Endothelial cell (in vitro differentiated cells): ENCODE measurements around the gene NRTN. TPM values are rescaled to one million over a fixed set of nuclear protein-coding genes. Genes with fewer than 3 reads are reported as not detected.
"Not testable (repeated sequence)": the region's sequence is repeated elsewhere in the genome, so short reads cannot be mapped to it uniquely, and the experiment has no call there.

Source experiments
- DNase-seq: peaks from one replicate; pipeline ENCODE4 v3.0.0; 2021; ENCODE audit warnings: low spot score
- H3K27ac Mint-ChIP-seq: one replicate; pipeline ENCODE4 v1.8.0; 2021; ENCODE audit warnings: mixed read lengths, inconsistent platforms; ENCODE audit not compliant: unreplicated experiment
- H3K27me3 Mint-ChIP-seq: one replicate; pipeline ENCODE4 v1.8.0; 2021; ENCODE audit warnings: mild to moderate bottlenecking, moderate library complexity, mixed read lengths, inconsistent platforms; ENCODE audit not compliant: unreplicated experiment
- H3K36me3 Mint-ChIP-seq: one replicate; pipeline ENCODE4 v1.8.0; 2021; ENCODE audit warnings: mild to moderate bottlenecking, low read depth, mixed read lengths, inconsistent platforms; ENCODE audit not compliant: unreplicated experiment
- H3K4me1 Mint-ChIP-seq: one replicate; pipeline ENCODE4 v1.8.0; 2021; ENCODE audit warnings: mild to moderate bottlenecking, mixed read lengths, inconsistent platforms; ENCODE audit not compliant: unreplicated experiment
- H3K4me3 Mint-ChIP-seq: one replicate; pipeline ENCODE4 v1.8.0; 2021; ENCODE audit warnings: mild to moderate bottlenecking, mixed read lengths, inconsistent platforms; ENCODE audit not compliant: unreplicated experiment
- H3K9me3 Mint-ChIP-seq: one replicate; pipeline ENCODE4 v1.8.0; 2021; ENCODE audit warnings: mixed read lengths, inconsistent platforms; ENCODE audit not compliant: unreplicated experiment
- total RNA-seq: library from RNA; stranded (reverse); fragmentation: NEBNext Ultra II Directional; extraction: Animal tissue kit (Norgen Biotek cat#: 25700); gene quantifications from one replicate; pipeline ENCODE4 v1.2.1, GENCODE V29; 2021; ENCODE audit not compliant: unreplicated experiment
- TF ChIP-seq, protein P1 (sequence below): fragments of 200-600 bp; sonication (generic); IDR thresholded peaks from one replicate; pipeline ENCODE4 v1.5.0; 2021; ENCODE audit warnings: antibody characterized with exemption; ENCODE audit not compliant: unreplicated experiment

The NRTN gene
- total RNA-seq, 1 donor from 2014 or later: 0.56 TPM

DNA sequence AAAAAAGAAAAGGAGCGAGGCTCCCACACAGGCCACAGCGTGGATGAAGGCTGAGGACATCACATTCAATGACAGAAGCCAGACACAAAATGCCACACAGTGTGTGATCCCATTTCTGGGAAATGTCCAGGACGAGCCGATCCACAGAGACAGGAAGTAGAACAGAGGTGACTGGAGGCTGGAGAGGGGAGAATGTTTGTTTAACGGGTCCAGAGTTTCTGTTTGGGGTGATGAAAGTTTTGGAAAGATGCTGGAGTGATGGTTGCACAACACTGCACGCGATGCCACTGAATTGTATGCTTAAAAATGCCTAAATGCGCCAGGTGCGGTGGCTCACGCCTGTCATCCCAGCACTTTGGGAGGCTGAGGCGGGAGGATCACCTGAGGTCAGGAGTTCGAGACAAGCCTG, 66.1 kb downstream of the NRTN start:
- H3K4me1 Mint-ChIP-seq: no peaks in the 10 kb centered on the region
- H3K9me3 Mint-ChIP-seq: no peaks in the 10 kb centered on the region
- peaks cover 5% of the 10 kb centered on the region for H3K27me3 Mint-ChIP-seq
- no peak overlapping the region for H3K27ac Mint-ChIP-seq
- no peak overlapping the region for H3K4me3 Mint-ChIP-seq
- H3K36me3 Mint-ChIP-seq: no peaks in the 10 kb centered on the region
- DNase-seq: no peak
- TF ChIP-seq, protein P1, sequence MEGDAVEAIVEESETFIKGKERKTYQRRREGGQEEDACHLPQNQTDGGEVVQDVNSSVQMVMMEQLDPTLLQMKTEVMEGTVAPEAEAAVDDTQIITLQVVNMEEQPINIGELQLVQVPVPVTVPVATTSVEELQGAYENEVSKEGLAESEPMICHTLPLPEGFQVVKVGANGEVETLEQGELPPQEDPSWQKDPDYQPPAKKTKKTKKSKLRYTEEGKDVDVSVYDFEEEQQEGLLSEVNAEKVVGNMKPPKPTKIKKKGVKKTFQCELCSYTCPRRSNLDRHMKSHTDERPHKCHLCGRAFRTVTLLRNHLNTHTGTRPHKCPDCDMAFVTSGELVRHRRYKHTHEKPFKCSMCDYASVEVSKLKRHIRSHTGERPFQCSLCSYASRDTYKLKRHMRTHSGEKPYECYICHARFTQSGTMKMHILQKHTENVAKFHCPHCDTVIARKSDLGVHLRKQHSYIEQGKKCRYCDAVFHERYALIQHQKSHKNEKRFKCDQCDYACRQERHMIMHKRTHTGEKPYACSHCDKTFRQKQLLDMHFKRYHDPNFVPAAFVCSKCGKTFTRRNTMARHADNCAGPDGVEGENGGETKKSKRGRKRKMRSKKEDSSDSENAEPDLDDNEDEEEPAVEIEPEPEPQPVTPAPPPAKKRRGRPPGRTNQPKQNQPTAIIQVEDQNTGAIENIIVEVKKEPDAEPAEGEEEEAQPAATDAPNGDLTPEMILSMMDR: no peak

DNA sequence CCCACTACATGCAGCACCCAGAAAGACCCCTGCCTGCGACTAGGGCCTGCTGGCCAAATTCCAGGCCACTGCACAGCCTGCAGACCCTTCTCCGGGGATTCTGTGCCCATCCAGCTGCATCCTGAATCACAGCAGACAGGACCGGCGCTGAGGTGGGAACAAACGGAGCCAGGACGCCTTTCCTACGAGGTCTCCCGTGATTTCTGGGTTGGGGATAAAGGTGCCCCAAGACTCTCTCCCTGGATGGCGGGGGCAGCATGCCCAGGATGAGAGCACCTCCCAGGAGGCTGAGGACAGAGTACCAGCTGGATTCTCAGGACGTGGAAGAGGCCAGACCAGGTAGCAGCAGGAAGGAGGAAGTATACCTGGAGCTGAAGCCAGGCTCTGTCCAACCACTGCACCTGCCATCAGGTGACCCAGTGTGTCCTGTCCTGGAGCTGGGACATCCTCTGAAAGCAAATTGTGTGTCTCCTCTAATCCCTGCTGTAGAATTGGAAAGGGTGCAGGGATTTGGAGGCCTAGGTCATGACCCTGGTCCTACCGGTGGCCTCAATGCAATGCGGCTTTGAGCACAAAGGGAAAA, 68.8 kb downstream of the NRTN start:
- Mint-ChIP-seq H3K4me1 (no peaks in the 10 kb centered on the region), H3K27me3 (peaks cover 2% of the 10 kb centered on the region), H3K4me3 (no peak overlapping the region), H3K9me3 (no peaks in the 10 kb centered on the region), H3K36me3 (no peaks in the 10 kb centered on the region), H3K27ac (no peak overlapping the region)
- TF ChIP-seq, protein P1: no peak
- DNase-seq: no peak

DNA sequence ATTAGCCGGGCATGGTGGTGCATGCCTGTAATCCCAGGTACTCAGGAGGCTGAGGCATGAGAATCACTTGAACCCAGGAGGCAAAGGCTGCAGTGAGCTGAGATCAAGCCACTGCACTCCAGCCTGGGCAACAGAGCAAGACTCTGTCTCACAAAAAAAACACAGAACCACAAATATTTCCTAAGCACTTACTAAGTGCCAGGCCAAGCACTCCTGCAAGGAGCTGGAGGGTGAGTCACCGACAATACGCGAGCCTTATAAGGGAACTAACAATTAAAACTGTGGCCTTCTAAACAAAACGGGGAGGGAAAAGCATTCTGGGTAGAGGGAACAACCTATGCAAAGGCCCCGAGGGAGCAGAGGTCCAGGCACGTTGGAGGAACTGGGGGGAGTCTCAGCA, 69.6 kb downstream of the NRTN start:
- H3K27me3 Mint-ChIP-seq, H3K27ac Mint-ChIP-seq, DNase-seq, H3K4me3 Mint-ChIP-seq, H3K9me3 Mint-ChIP-seq, H3K4me1 Mint-ChIP-seq, H3K36me3 Mint-ChIP-seq: not testable (repeated sequence)

- H3K9me3 Mint-ChIP-seq: no peaks in the 10 kb centered on the region
- TF ChIP-seq, protein P1: no peak
- H3K36me3 Mint-ChIP-seq: no peaks in the 10 kb centered on the region
- no peak overlapping the region for H3K27ac Mint-ChIP-seq
- no peaks in the 10 kb centered on the region for H3K4me1 Mint-ChIP-seq
- no peak overlapping the region for H3K4me3 Mint-ChIP-seq
- no peaks in the 10 kb centered on the region for H3K27me3 Mint-ChIP-seq
- DNase-seq: no peak
Observed at GRCh38 chr19:5877427-5877826, 72.6 kb downstream of the NRTN start.

- DNase-seq: no peak
- TF ChIP-seq, protein P1: no peak
- no peaks in the 10 kb centered on the region for H3K9me3 Mint-ChIP-seq
- peaks cover 2% of the 10 kb centered on the region for H3K4me1 Mint-ChIP-seq
- H3K27ac Mint-ChIP-seq: no peak overlapping the region
- no peaks in the 10 kb centered on the region for H3K27me3 Mint-ChIP-seq
- no peak overlapping the region for H3K4me3 Mint-ChIP-seq
- H3K36me3 Mint-ChIP-seq: no peaks in the 10 kb centered on the region
Observed at GRCh38 chr19:5877882-5878281, 73.0 kb downstream of the NRTN start.

Other genes with a start within 250 kb of the NRTN start
- 0.33 TPM for gene TINCR, start 237.1 kb upstream of the NRTN start, total RNA-seq
- 85.5 TPM for gene SAFB2, start 182.3 kb upstream of the NRTN start, total RNA-seq
- gene SAFB, start 182.0 kb upstream of the NRTN start, total RNA-seq: 113 TPM
- 23.6 TPM for gene MICOS13, start 124.6 kb upstream of the NRTN start, total RNA-seq
- 11.8 TPM for gene HSD11B1L, start 124.0 kb upstream of the NRTN start, total RNA-seq
- 910 TPM for gene RPL36, start 114.8 kb upstream of the NRTN start, total RNA-seq
- gene LONP1, start 84.9 kb upstream of the NRTN start, total RNA-seq: 64.4 TPM
- gene CATSPERD, start 84.4 kb upstream of the NRTN start, total RNA-seq: not detected
- gene PRR22, start 20.3 kb upstream of the NRTN start, total RNA-seq: 2.2 TPM
- gene DUS3L, start 13.9 kb upstream of the NRTN start, total RNA-seq: 16.2 TPM
- 0.18 TPM for gene FUT6, start 34.6 kb downstream of the NRTN start, total RNA-seq
- 1.4 TPM for gene FUT3, start 46.4 kb downstream of the NRTN start, total RNA-seq
- not detected for gene FUT5, start 65.5 kb downstream of the NRTN start, total RNA-seq
- 211 TPM for gene NDUFA11, start 98.7 kb downstream of the NRTN start, total RNA-seq
- 8.9 TPM for gene VMAC, start 99.8 kb downstream of the NRTN start, total RNA-seq
- gene CAPS, start 109.2 kb downstream of the NRTN start, total RNA-seq: 9.3 TPM
- 69.5 TPM for gene RANBP3, start 173.1 kb downstream of the NRTN start, total RNA-seq